Neural cell (in vitro differentiated cells): ENCODE results near the gene MOB3B. TPM values are rescaled to one million over a fixed set of nuclear protein-coding genes. Genes with fewer than 3 reads are reported as not detected.

Experiments used
- H2AFZ ChIP-seq: fragments of 200-600, 300-800 bp; sonication (generic), shearing (Covaris generic); 2 replicates; pipeline ENCODE4 v1.6.0; 2014; ENCODE audit warnings: low read depth, mild to moderate bottlenecking, antibody characterized with exemption, low read length, moderate library complexity
- H3F3A ChIP-seq: fragments of 200-600 bp; shearing (Covaris generic); 2 replicates; pipeline ENCODE4 v1.6.1; 2016; ENCODE audit warnings: mild to moderate bottlenecking, moderate library complexity, mixed read lengths, antibody characterized with exemption, low read length; ENCODE audit not compliant: insufficient read depth, poor library complexity, severe bottlenecking
- H3K27ac ChIP-seq: fragments of 200-600, 300-800 bp; sonication (generic), shearing (Covaris generic); 2 replicates; pipeline ENCODE4 v1.5.1; 2014; ENCODE audit warnings: mild to moderate bottlenecking, low read length, moderate library complexity
- H3K27me3 ChIP-seq: fragments of 300-800, 200-600 bp; sonication (generic), shearing (Covaris generic); 2 replicates; pipeline ENCODE4 v1.6.0; 2014; ENCODE audit warnings: mild to moderate bottlenecking, low read depth, low read length, moderate library complexity; ENCODE audit not compliant: insufficient read depth
- H3K36me3 ChIP-seq: fragments of 300-800, 200-600 bp; sonication (generic), shearing (Covaris generic); 2 replicates; pipeline ENCODE4 v1.5.1; 2014; ENCODE audit warnings: mild to moderate bottlenecking, antibody characterized with exemption, low read length, moderate library complexity; ENCODE audit not compliant: insufficient read depth
- H3K4me2 ChIP-seq: fragments of 300-800, 200-600 bp; sonication (generic), shearing (Covaris generic); 2 replicates; pipeline ENCODE4 v1.6.0; 2014; ENCODE audit warnings: mild to moderate bottlenecking, low read length
- H3K4me3 ChIP-seq: fragments of 300-800, 200-600 bp; sonication (generic), shearing (Covaris generic); 2 replicates; pipeline ENCODE4 v1.5.1; 2014; ENCODE audit warnings: mild to moderate bottlenecking, low read length, moderate library complexity
- H3K79me2 ChIP-seq: fragments of 200-600 bp; shearing (Covaris generic); replicated peaks from 2 replicates; pipeline ENCODE4 v1.6.0; 2014; ENCODE audit warnings: mild to moderate bottlenecking, low read length, moderate library complexity; ENCODE audit not compliant: insufficient read depth
- H3K9ac ChIP-seq: fragments of 300-800, 200-600 bp; sonication (generic), shearing (Covaris generic); 2 replicates; pipeline ENCODE4 v1.6.1; 2016; ENCODE audit warnings: mild to moderate bottlenecking, low read length, mixed read lengths
- H3K9me2 ChIP-seq: fragments of 200-600 bp; shearing (Covaris generic); 2 replicates; pipeline ENCODE4 v1.6.1; 2016; ENCODE audit warnings: mild to moderate bottlenecking, low read length, mixed read lengths; ENCODE audit not compliant: insufficient read depth
- H3K9me3 ChIP-seq: fragments of 200-600, 300-800 bp; sonication (generic), shearing (Covaris generic); 2 replicates; pipeline ENCODE4 v1.6.1; 2016; ENCODE audit warnings: mild to moderate bottlenecking, mixed run types, low read length, moderate library complexity, mixed read lengths
- H4K20me1 ChIP-seq: fragments of 200-600 bp; shearing (Covaris generic); 2 replicates; pipeline ENCODE4 v1.6.1; 2016; ENCODE audit warnings: mild to moderate bottlenecking, mixed run types; ENCODE audit not compliant: insufficient read depth
- CTCF ChIP-seq: fragments of 450-650 bp; IDR thresholded peaks from 2 replicates; pipeline ENCODE4 v1.5.1; 2014; ENCODE audit warnings: antibody characterized with exemption, mild to moderate bottlenecking, moderate library complexity; ENCODE audit not compliant: poor library complexity, severe bottlenecking
- EP300 ChIP-seq: fragments of 450-650 bp; conservative IDR thresholded peaks from 2 replicates; pipeline ENCODE4 v1.6.1; 2014; ENCODE audit warnings: antibody characterized with exemption, mild to moderate bottlenecking, moderate library complexity; ENCODE audit not compliant: poor library complexity, severe bottlenecking
- EZH2 ChIP-seq: fragments of 200-600, 300-800 bp; shearing (Covaris generic), sonication (generic); IDR thresholded peaks from 2 replicates; pipeline ENCODE4 v1.6.1; 2014; ENCODE audit warnings: antibody characterized with exemption, low read length, borderline replicate concordance, mild to moderate bottlenecking; ENCODE audit not compliant: insufficient read depth, poor library complexity, severe bottlenecking
- MXI1 ChIP-seq: fragments of 450-650 bp; conservative IDR thresholded peaks from 2 replicates; pipeline ENCODE4 v1.6.1; 2014; ENCODE audit warnings: antibody characterized with exemption, mild to moderate bottlenecking; ENCODE audit not compliant: poor library complexity, severe bottlenecking
- POLR2AphosphoS5 ChIP-seq: IDR thresholded peaks from 2 replicates; pipeline ENCODE4 v1.6.1; 2012
- RAD21 ChIP-seq: fragments of 450-650 bp; conservative IDR thresholded peaks from 2 replicates; pipeline ENCODE4 v1.6.1; 2014; ENCODE audit warnings: antibody characterized with exemption, mild to moderate bottlenecking, moderate library complexity
- REST ChIP-seq: IDR thresholded peaks from 2 replicates; pipeline ENCODE4 v1.6.1; 2012; ENCODE audit warnings: borderline replicate concordance
- SMC3 ChIP-seq: fragments of 450-650 bp; conservative IDR thresholded peaks from 2 replicates; pipeline ENCODE4 v1.6.1; 2014; ENCODE audit warnings: antibody characterized with exemption, mild to moderate bottlenecking, moderate library complexity; ENCODE audit not compliant: poor library complexity
- TAF1 ChIP-seq: IDR thresholded peaks from 2 replicates; pipeline ENCODE4 v1.6.1; 2012; ENCODE audit warnings: low read depth
- polyA plus RNA-seq: library from polyadenylated mRNA; depleted of rRNA; stranded (reverse); fragments of >200 nt; gene quantifications from 2 replicates; pipeline ENCODE4 v1.2.3, GENCODE V29; 2014

MOB3B gene
- polyA plus RNA-seq, 1 donor from 2014 or later = 1.8 TPM

DNA sequence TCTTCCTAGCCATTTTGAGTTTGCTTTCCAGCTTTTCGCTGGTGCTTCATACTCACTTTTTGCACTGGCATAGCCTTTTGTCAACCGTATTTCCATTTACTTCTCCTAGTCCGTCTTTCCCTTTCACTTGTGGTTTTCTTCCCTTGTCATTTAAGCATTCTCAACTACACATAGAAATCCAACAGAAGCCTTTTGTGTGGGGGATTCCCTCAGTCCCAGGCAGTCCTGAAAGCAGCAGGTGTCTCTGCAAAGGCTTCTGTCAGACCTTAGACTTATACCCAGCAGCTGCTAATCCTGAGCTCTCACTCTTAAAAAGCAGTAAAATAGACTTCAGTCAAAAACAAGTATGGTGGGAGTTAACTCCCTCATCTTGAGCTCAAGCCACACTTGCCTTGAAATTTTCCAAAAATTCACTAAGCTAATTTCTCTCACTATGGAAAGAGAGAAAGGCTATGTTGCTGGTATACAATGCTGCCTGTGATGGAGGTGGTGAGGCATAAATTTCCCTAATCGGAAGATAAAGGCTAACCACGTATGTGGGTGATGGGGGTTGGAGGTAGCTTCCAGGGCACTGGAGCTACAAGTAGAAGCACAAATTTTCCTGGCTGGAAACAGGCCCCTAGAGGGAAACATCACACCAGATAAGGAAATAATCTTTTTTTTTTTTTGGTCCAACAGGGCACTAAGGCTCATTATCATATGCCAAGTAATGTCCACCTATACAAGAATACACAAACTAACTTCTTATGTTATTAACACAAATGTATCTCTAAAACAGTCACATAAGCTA, 40.3 kb downstream of the MOB3B start:
- H3K4me3 ChIP-seq = no peak overlapping the region
- H3K4me2 ChIP-seq = no peak overlapping the region
- no peak overlapping the region for H3K9ac ChIP-seq

GRCh38 chr9:27487927-27488326, 41.7 kb downstream of the MOB3B start:
- Histone ChIP-seq H3K79me2 (peaks cover 9% of the 10 kb centered on the region), H2AFZ (no peak overlapping the region), H3F3A (no peaks in the 10 kb centered on the region), H4K20me1 (no peaks in the 10 kb centered on the region), H3K27me3 (no peaks in the 10 kb centered on the region), H3K36me3 (no peaks in the 10 kb centered on the region), H3K4me3 (no peak overlapping the region), H3K9me2 (no peaks in the 10 kb centered on the region), H3K4me2 (no peak overlapping the region), H3K9me3 (no peaks in the 10 kb centered on the region), H3K27ac (no peak overlapping the region), H3K9ac (no peak overlapping the region)
- TF ChIP-seq EP300 = no peak

More for the DNA sequence above, 40.3 kb downstream of the MOB3B start:
- no peaks in the 10 kb centered on the region for H3K27me3 ChIP-seq
- no peaks in the 10 kb centered on the region for H3K9me3 ChIP-seq
- H3K36me3 ChIP-seq = no peaks in the 10 kb centered on the region
- no peak overlapping the region for H2AFZ ChIP-seq
- no peak overlapping the region for H3K27ac ChIP-seq
- no peaks in the 10 kb centered on the region for H3K9me2 ChIP-seq
- TF ChIP-seq REST = no peak
- no peak for TF ChIP-seq EP300
- no peak for TF ChIP-seq EZH2
- TF ChIP-seq SMC3 = no peak
- no peak for TF ChIP-seq TAF1
- no peak for TF ChIP-seq RAD21
- TF ChIP-seq POLR2AphosphoS5 = no peak
- TF ChIP-seq MXI1 = no peak
- no peak for TF ChIP-seq CTCF
- no peaks in the 10 kb centered on the region for H4K20me1 ChIP-seq
- peaks cover 9% of the 10 kb centered on the region for H3K79me2 ChIP-seq
- H3F3A ChIP-seq = no peaks in the 10 kb centered on the region
